Frontal cortex (tissue), 4 donors: ENCODE results near the gene GMPR. TPM values are rescaled to one million over a fixed set of nuclear protein-coding genes. Genes with fewer than 3 reads are reported as not detected.

Source experiments
- DNase-seq, 2 donors: peaks; one replicate each; pipeline ENCODE4 v3.0.0; 2012; ENCODE audit warnings: low spot score in 2 of 2
- FAIRE-seq: peaks from 2 replicates; lab custom pipeline; 2012; peaks lifted over from hg19 to GRCh38; lab: Jason Lieb, UNC
- small RNA-seq: library from RNA; depleted of rRNA; stranded (forward); fragments of <200 nt; gene quantifications from one replicate; pipeline ENCODE3, GENCODE V24; 2014
- total RNA-seq: library from RNA; depleted of rRNA; stranded (reverse); fragments of >200 nt; gene quantifications from one replicate; pipeline ENCODE4 v1.2.3, GENCODE V29; 2014
- donor health status: control.
- donor health status: control.
- donor health status: control.

Gene GMPR
- total RNA-seq, 1 donor from 2014 or later, result 2.4 TPM

- no peak for DNase-seq
- no peak for FAIRE-seq
Measured at GRCh38 chr6:16339265-16339587, 100.8 kb downstream of the GMPR start.

- no peak for DNase-seq
- no peak for FAIRE-seq
Measured at GRCh38 chr6:16343593-16343992, 105.2 kb downstream of the GMPR start.

GRCh38 chr6:16344756-16345155, 106.4 kb downstream of the GMPR start:
- no peak for DNase-seq
- no peak for FAIRE-seq

Small RNA genes lying within 50 kb of the gene (small RNA-seq; reads per million reads assigned to genes)
- not detected for gene RF00019
- gene RNU6-1114P, result not detected

Other genes with a start within 250 kb of the GMPR start
- 45.7 TPM for gene MYLIP, start 109.5 kb upstream of the GMPR start, total RNA-seq